Metanephros (tissue), 2 donors: ENCODE results near the gene SLC16A2. TPM values are rescaled to one million over a fixed set of nuclear protein-coding genes. Genes with fewer than 3 reads are reported as not detected.

Source experiments
- small RNA-seq: library from RNA; depleted of rRNA; stranded (forward); fragments of <200 nt; gene quantifications from one replicate; pipeline ENCODE3, GENCODE V24; 2014; ENCODE audit warnings: low replicate concordance
- total RNA-seq: library from RNA; depleted of rRNA; stranded (reverse); fragments of >200 nt; gene quantifications from one replicate; pipeline ENCODE4 v1.2.3, GENCODE V29; 2014

The SLC16A2 gene
- 17.9 TPM for total RNA-seq

GRCh38 chrX:74421036-74421739, at the start of gene SLC16A2:
TSS of gene SLC16A2 (plus strand) at chrX:74421493. CDS start at chrX:74421638, 145 bp downstream.

Small RNA genes lying within 50 kb of the gene (small RNA-seq; reads per million reads assigned to genes)
- not detected for gene RN7SL790P

Other genes with a start within 250 kb of the SLC16A2 start
- gene ZCCHC13, start 117.3 kb upstream of the SLC16A2 start, total RNA-seq = not detected
- 41.4 TPM for gene RLIM, start 193.1 kb downstream of the SLC16A2 start, total RNA-seq